Measurements from ENCODE around the gene TMEM87A.

GRCh38 chr15:42273900-42274701 is 868 bp upstream of the TMEM87A start:
- no peak for TF ChIP-seq CTCF (IDR thresholded peaks at IDR 0.05 in 8 of 11, conservative IDR thresholded peaks at IDR 0.05 in 3 of 11)
- TF ChIP-seq POLR2AphosphoS5 (IDR thresholded peaks at IDR 0.05): no peak
- no peak for TF ChIP-seq POLR2A (IDR thresholded peaks at IDR 0.05)

Data from spleen (tissue), 7 donors.